Right lobe of liver (tissue), 4 donors: ENCODE data around the gene ZMYND11.

Source experiments
- CTCF ChIP-seq, 4 donors: fragments of 200-600 bp in 3 of 4; fragments of 450-650 bp in 1 of 4; IDR thresholded peaks; one replicate each; pipeline versions ENCODE4 v1.5.1 to v1.8.0; 2016 to 2022; ENCODE audit warnings: antibody characterized with exemption in 4 of 4, mild to moderate bottlenecking in 2 of 4
- POLR2A ChIP-seq: fragments of 450-650 bp; IDR thresholded peaks from one replicate; pipeline ENCODE4 v1.6.1; 2017; ENCODE audit warnings: antibody characterized with exemption, mild to moderate bottlenecking
- donor health status: DM: no; HTN: no; CAD: no.
- donor health status: DM: no; HTN: no; CAD: no.
- donor health status: DM: no; HTN: yes; CAD: no.

- TF ChIP-seq CTCF (IDR thresholded peaks at IDR 0.05) (no peak), POLR2A (no peak)
Measured at GRCh38 chr10:124874-125273, 10.4 kb upstream of the ZMYND11 start.
